HG02938 (cell line): ENCODE data around the gene ST3GAL6.

Experiments used
- ATAC-seq: cut with Tn5 transposase; IDR thresholded peaks from one replicate; pipeline ENCODE4 v1.9.1; 2021; ENCODE audit warnings: mild to moderate bottlenecking, moderate library complexity; ENCODE audit not compliant: unreplicated experiment

ST3GAL6 gene

DNA sequence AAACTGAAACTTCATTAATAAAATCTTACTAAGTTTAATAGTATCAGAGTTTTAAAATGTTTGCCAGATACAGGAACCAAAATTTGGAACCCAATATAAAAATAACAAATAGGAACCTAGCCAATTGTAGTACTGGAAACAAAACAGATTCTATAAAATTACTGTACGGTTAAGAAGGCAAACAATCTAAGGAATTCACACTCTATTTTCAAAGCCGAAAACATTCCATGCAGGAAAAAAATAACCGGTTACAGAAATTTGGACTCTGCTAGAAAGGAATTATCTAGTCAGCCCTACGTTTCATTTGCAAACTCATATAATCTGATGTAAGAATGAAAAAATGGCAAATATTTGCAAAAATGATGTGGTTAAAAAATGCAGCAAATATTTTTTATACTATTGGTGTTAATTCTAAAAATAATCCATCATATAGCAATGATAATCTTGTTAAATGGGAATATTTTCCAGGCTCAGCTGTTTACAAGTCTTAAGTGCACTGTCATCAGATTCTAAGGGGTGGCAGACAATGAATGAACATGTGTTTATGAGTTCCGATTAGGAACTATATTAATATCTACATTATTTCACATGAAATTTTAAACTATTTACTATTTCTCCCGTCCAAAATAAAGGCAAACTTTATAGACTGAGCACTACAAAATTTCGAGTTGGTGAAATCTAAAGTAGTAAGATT is 80.3 kb downstream of the ST3GAL6 start:
- no peak for ATAC-seq
